GM21825 (cell line): Measurements from ENCODE around the gene STIMATE.

Source experiments
- ATAC-seq: cut with Tn5 transposase; IDR thresholded peaks from one replicate; pipeline ENCODE4 v1.9.1; 2021; ENCODE audit warnings: mild to moderate bottlenecking, moderate library complexity; ENCODE audit not compliant: unreplicated experiment

Gene STIMATE

DNA sequence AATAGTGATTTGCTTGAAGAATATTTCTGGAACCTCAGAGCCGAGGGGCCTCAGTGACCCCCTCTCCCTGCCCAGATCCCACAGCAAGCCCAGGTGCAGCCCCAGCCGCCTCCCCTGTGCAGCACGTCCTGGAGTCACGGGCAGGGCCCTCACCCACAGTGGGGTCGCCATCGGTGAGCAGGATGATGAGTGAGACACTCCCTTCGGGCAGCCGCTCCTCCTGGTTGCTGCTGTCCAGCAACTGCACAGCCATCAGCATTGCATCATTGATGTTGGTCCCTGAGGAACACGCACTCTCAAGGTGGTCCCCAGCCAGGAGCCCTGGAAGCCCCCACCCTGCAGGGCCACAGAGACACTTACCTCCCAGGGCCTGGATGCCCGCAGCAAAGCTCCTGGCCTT is 73.3 kb downstream of the STIMATE start:
- no peak for ATAC-seq

DNA sequence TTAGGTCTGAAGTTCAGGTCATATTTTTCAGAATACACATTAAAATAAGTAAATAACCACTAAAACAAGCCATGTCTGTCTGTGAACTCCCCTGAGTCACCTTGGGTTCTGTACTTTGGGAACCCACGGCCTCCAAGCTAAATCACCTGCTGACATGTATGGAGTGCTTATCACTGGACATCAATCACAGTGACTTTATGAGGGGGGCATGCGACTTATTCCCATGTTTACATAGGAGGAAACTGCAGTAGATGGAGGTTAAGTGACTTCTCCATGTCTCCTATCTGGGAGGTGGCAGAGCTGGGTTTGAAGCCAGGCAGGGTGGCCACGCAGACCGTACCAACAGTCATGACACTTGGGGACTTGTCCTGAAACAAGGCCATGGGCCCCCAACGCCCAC is 75.0 kb downstream of the STIMATE start:
- ATAC-seq, result no peak

DNA sequence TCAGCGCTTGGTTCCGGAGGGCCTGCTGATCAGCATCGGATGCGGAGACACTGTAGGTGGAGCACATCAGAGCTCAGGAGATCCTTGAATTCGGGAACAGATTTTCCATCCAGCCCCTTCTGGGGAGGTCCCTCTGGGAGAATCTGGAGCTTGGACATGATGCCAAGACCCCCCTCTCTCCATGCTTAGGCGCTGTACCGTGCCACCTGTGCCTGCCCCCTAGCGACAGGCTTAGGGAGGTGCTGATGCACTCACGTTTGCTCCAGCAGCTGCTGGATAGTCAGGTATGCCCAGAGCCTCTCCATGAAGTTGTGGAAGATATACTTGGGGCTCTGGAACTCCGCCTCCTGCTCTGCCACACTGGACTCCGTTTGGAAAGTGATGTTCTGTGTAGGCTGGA is 76.6 kb downstream of the STIMATE start:
- ATAC-seq, result no peak

DNA sequence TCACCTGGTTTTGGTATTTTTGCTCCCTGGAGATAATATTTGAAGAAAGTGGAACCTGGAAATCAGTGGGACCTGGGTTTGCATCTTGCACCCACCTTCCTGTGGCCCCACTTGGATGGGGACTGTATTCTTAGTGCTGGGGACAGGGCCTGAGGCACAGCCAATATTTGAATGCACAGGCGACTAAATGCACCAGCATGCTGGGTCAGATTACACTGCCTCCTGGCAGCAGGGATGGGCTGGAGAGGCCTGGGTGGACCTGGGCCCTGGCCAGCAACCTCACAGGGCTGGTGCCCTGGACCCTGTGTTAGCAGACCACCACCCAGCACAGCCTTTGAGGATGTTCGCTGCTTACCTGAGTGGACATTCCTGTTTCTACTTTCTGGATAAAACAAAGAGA is 77.4 kb downstream of the STIMATE start:
- ATAC-seq, result no peak

DNA sequence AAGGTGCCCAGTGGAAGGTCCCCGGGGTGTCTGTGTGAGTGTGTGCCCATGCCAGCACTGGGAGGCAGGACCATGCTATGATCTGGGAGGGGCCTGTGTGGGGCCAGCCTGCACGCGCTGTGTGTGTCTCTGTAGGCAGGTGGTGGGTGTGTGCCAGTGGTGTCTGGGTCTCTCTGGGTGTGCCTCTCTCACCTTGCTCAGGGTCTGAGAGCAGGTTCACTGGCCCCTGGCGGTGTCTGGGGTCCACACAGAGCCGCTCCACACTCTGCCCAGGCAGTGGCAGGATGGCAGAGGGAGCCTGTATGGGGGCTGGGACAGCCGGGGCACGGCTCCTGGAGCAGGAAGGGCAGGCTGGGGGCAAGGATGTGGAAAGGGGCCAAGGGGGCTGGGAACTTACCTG is 79.5 kb downstream of the STIMATE start:
- no peak for ATAC-seq

DNA sequence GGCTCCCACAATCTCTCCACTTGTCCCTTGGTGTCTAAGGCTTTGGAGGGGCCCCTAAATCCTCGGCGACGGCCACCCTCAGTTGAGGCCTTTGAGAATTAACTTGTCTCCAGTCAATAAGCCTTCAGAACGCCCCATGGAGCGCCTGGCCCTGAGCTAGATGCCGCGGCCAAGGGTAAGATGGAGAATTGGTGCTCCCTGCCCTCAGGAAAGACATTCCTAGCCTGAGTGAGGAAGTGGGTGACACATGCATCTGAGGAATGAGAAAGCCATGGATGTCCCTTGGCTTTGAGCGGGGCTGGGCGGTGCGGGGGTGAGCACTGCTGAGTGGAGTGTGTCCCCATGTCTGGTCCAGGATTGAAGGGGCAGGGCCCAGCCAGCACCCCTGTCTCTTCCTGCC is 80.1 kb downstream of the STIMATE start:
- ATAC-seq, result no peak

DNA sequence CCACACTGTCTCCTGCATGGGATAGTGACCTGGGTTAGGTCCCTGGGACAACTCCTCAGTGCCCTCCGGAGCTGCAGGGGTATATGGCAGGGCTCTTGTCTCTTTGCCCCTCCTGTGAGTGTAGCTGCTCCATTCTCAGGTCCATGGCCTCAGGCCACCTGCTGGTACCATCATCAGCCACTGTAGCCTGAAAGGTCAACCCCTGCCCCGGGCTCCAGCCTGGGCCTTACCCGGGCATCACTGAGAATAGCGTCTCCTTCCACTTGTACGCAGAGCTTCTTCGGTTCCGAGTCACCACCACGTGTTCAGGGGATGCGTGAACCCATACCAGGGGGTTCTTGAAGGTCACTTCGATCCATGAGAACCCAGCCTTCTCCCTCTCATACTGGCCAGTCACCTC is 80.7 kb downstream of the STIMATE start:
- ATAC-seq, result no peak

- ATAC-seq, result no peak
Measured at GRCh38 chr3:52816199-52816598, 81.1 kb downstream of the STIMATE start.

- no peak for ATAC-seq
Measured at GRCh38 chr3:52813810-52814209, 83.5 kb downstream of the STIMATE start.

GRCh38 chr3:52811452-52812011 is 85.8 kb downstream of the STIMATE start:
- ATAC-seq, result no peak

GRCh38 chr3:52810923-52811322 is 86.4 kb downstream of the STIMATE start:
- ATAC-seq, result no peak

GRCh38 chr3:52809662-52810377 is 87.5 kb downstream of the STIMATE start:
- ATAC-seq, result no peak

DNA sequence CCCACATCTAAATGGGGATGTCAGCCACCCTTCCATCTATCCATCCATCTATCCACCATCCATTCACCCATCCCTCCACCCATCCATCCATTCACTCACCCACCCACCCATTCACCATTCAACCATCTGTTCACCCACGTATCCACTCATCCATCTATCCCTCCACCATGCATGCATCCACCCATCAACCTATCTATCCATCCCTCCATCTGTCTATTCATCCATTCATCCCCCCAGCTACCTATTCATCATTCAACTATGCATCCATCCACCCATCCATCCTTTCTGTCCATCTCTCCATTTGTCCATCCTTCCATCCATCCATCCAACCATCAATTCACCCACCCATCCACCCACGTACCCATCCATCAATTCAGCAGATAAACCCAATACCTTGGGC is 88.2 kb downstream of the STIMATE start:
- ATAC-seq, result no peak

- ATAC-seq, result no peak
Measured at GRCh38 chr3:52805270-52806039, 91.9 kb downstream of the STIMATE start.

- ATAC-seq, result no peak
Measured at GRCh38 chr3:52801839-52802238, 95.5 kb downstream of the STIMATE start.

DNA sequence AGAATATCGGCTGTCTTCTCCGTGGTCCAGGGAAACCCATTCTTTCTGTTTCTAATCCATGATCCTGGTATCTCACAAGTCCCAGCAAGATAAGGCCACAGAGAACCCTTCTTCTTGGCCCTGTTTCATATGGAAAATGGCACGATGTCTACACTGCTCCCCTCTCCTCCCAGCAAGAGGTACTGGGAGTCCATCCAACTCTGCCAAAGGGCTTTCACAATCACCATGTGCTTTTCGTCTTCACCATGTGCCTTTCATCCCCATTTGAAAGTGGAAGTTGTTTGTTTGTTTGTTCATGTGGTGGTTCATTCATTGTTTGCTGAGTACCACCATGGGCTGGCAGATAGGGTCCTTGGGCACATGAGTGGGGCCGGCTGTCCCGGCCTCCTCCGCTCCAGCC is 97.3 kb downstream of the STIMATE start:
- no peak for ATAC-seq

DNA sequence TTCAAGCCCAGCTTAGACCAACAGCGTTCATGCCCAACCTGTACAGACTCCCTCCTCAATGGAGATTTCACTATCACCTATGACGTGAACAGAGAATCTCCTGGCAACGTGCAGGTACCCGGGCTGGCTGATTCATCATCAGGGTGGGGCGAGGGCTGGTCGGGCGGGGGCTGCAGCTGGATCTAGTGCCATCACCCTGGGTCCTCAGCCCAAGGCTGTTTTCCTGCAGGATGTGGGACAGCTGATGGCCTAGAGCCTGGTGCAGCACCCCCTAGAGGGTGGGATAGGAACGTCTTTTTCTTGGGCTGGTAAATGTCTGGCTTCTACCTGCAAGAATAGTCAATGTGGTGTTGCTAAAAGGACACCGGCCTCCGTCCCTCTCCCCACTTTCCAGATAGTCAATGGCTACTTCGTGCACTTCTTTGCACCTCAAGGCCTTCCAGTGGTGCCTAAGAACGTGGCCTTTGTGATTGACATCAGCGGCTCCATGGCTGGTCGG is 98.3 kb downstream of the STIMATE start:
- no peak for ATAC-seq

DNA sequence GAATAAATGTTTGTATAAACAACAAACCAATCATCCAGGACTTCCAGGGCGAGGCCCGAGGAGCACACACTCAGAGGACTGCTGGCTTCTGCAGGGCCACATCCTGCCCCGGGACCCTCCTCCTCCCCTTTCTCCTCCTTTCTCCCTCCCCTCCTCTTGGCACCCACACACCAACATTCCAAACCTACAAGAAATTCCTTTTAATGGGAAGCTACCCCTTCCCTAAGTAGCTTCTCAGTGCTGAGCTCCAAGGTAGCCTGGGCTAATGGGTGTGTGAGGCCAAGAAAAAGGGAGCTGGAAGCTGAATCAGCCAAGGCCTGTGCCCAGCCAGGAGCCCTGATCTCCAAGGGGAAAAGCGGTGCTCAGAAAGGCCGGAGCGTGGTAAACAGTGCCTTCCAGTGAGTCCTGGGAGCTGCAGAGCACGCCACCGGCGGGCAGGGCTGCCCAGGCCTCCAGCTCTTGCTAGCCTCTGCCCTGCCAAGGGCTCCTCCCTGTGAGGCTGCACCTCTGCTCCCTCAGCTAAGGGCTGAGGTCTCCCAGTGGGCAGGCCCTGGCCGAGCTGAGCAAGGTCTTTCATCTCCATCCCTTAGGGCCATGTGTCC is 98.9 kb downstream of the STIMATE start:
- ATAC-seq, result no peak

- no peak for ATAC-seq
Measured at GRCh38 chr3:52796411-52796810, 100.9 kb downstream of the STIMATE start.

- no peak for ATAC-seq
Measured at GRCh38 chr3:52795298-52795900, 101.9 kb downstream of the STIMATE start.

- ATAC-seq, result no peak
Measured at GRCh38 chr3:52794612-52795099, 102.7 kb downstream of the STIMATE start, which contains the start of gene ITIH3. TSS of gene ITIH3 (plus strand) at chr3:52794796. CDS start at chr3:52794804, 8 bp downstream.
